Measurements from ENCODE around the gene SRSF10.
A peak's percentile ranks its signal among the peaks of the same experiment; 100 is the strongest.
"Not testable (repeated sequence)": the region's sequence is repeated elsewhere in the genome, so short reads cannot be mapped to it uniquely, and the experiment has no call there.

Gene SRSF10

DNA sequence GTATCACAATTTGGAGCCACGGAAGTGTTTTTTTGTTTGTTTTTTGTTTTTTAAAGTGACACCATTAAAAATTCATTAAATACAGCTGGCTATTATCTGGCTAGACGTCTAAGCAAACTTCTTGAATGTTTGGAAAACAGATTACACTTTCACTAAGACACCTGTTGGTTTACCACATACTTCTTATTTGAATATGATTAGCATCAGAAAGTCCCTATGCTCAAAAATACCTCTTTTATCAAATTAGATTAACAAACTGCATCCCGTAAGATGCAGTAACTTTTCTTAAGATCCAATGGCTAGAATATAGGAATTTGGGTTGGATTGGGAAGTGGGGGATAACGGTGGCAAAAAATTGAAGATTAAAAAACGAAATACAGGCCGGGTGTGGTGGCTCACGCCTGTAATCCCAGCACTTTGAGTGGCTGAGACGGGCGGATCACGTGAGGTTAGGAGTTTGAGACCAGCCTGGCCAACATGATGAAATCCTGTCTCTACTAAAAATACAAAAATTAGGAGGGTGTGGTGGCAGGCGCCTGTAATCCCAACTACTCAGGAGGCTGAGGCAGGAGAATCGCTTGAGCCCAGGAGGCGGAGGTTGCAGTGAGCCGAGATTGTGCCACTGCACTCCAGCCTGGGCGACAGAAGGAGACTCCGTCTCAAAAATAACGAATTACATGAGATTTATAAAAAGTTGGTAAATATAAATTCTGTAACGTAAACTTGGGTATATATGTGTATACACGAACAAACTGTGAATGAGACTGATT lies 21.9 kb downstream of the SRSF10 start:
- not testable (repeated sequence) for DNase-seq

DNA sequence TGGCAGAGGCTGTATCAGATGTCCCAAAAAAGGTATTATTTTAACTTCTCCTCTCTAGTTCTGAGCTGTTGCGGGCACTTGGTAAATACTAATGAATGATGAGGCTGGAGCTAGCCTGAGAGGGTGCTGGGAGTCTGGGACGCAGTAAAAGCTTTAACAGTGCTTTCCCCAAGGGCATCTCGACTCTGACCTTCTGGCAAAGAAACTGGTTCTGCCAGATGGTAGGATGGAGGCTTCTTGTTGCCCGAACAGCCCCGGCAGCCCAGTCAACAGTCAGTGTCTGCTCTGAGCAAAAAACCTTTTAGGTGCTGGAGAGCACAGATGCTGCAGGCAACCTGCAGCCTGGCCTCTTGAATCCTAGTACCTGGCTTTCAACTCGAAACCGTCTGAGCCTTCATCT lies 23.0 kb downstream of the SRSF10 start:
- peak; percentile 92 for DNase-seq

DNA sequence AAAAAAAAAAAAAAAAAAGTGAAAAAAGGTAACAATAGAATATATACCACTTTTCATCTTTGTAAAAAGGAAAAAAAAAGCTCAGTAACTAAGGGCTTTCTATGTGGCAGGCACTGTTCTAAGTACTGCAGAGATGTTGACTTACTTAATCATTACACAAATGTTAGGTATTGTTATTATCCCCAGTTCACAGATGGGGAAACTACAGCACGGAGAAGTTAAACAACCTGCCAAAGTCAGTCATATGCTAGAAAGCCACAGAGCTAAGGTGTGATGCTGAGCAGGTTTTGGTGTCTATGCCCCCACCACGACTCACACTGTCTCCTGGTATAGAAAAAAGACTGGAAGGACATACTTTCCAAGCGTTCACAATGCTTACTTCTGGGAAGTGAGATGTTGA lies 27.1 kb downstream of the SRSF10 start:
- no peak for DNase-seq

DNA sequence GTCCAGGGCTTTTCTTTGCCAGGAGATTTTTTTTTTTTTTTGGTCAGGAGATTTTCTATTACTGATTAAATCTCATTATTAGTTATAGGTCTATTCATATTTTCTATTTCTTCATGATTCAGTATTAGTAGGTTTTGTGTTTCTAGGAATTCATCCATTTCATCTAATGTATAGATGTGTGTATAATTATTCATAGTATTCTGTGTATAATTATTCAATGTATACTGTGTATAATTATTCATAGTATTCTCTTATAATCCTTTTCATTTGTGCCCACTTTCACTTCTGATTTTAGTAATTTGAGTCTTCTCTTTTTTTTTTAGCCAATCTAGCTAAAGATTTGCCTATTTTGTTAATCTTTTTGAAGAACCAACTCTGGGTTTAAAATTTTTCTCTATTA lies 32.8 kb downstream of the SRSF10 start:
- no peak for DNase-seq

DNA sequence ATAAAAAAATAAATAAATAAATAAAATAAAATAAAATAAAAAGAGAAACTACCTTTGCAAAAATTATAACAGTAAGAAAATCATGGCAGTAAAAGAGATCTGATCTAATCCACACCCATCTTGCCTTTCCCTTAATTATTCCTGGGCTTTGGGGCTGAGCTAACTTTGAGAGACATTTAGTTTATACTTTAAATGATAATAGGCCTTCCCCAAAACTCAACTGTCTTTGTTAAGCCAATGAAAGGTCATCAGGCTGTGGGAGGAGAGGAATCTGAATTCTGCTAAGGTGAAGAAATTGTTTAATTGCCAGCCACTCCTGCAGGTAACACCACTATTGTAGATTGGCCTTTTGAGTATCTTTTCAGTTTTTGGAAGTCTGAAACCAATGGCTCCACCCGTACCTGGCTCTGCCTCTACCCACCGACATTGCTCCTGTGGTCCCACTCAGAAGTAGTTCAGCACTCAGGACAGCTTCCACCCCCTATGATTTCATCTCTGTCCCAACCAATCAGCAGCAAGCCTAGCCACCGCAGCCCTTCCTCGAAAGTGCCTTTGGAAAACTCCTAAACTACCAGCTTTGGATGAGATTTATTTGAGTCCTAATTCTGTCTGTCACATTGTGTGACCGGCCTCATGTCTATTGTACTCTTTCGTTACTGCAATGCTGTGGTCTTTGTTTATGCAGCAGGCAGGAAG lies 43.5 kb downstream of the SRSF10 start:
- DNase-seq: no peak

DNA sequence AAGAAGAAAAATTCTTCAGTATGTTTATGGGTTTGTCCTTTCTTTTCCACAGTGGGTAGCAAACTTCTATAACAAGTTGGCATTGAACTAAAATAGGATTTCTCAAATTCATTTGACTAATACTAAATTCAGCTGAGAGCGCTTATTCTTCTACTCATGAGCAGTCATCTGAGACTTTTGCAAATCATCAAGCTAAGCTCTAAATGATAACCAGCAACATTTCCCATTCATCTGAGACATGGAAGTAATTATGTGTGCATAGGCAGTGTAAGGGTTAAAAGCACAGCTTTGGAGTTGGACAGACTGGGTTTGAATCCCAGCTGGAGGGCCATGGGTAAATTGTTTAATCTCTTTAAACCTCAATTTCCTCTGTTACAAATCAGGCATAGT lies 48.6 kb downstream of the SRSF10 start:
- no peak for DNase-seq

DNA sequence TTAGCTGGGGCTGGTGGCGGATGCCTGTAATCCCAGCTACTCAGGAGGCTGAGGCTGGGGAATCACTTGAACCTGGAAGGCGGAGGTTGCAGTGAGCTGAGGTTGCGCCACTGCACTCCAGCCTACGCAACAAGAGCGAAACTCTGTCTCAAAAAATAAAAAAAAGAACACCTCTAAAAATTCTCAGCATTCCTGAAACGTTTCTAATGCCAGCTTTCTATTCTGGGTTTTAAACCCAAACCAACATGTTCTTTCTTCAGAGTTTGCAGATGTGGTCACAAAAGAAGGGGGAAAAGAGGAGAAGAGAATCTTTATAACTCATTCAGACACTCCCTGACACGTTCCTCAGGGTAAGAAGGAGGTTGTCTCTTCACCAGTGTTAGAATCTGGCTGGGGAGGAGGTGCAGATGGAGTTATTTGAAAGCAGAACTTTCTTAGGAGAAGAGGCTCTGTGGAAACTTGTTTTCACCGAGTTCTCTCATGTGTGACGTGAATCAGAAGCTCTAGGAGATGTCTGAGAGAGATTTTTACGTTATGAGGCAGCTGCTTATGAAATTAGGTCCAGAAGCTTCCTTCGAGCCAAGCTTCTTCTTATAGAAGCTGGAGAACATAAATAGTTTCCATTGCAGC lies 49.2 kb downstream of the SRSF10 start:
- DNase-seq: no peak

DNA sequence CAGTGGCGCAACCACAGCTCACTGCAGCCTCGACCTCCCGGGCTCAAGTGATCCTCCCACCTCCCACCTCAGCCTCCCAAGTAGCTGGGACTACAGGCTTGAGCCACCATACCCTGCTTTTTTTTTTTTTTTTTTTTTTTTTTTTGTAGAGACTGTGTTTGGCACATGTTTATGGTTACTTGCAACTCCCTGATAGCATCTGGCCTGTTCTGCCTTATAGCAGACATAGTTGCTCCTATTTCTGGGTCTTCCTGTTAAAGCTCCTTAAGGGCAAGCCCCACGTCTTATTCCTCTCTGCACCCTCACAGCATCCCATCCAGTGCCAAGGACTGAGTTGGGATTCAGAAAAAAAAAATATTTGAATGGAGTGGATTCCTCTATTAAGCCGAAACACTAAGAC lies 49.9 kb downstream of the SRSF10 start:
- DNase-seq: no peak

DNA sequence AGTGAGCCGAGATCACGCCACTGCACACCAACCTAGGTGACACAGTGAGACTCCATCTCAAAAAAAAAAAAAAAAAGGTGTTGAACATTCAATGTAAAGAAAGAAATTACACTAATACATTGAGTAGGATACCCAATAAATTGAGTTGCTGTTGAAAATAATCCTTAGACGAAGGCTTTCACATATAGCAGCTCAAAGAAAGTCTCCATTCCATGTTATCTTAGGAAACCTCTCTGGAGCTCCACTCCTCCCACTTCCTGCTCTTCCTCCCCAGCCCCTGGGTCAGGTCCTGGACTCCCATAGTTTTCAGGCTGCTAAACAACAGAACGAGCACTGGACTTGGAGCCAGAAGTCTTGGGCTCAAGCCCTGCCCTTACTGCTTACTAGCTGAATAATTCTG lies 51.3 kb downstream of the SRSF10 start:
- DNase-seq: no peak

DNA sequence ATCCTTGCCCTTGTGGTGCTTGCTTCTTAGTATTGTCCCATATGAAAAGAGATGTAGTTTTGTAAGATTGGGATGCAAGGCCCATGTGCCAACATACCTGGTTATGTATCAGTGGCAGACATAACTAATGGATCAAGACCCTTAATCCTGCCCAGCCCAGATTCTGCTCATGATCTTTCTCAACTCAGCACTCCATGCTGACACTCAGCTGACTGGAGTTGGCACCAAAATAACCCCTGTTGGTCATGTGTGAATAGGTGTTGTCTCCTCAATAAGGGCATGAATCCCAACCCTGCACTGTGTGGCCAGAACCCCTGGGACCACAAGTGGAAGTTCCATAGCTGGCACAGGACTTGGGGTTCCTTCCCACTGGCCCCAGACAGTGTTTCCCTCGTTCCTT lies 53.0 kb downstream of the SRSF10 start:
- DNase-seq: no peak

DNA sequence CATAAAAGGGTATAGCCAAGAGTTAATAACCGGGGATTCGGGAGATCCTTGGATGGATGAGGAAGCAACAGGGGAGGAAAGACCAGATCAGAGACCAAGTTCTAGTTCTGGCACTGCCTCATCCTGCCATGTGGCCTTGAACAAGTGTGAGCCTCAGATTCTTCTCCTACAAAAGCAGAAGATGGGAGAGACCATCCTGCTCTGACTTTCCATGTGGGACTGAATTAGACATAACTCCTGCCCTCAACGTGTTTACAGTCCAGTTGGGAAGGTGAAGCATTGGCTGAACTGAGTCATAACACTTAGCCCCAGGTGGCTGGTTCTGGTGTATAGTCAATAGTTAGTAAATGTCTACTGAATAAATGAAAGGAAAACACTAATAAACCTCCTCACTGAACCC lies 54.8 kb downstream of the SRSF10 start:
- no peak for DNase-seq

DNA sequence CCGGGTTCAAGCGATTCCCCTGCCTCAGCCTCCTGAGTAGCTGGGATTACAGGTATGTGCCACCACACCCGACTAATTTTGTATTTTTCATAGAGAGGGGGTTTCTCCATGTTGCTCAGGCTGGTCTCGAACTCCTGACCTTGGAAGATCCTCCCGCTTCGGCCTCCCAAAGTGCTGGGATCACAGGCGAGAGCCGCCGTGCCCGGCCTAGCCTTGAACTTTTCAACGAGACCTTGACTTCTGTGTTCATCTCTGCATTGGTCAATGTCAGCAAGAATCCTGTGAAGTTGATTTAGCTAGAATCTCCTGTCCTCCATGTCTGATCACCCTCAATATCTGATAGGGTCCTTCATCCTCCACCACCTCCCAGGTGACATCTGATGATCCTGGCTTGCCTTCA lies 55.5 kb downstream of the SRSF10 start:
- no peak for DNase-seq

DNA sequence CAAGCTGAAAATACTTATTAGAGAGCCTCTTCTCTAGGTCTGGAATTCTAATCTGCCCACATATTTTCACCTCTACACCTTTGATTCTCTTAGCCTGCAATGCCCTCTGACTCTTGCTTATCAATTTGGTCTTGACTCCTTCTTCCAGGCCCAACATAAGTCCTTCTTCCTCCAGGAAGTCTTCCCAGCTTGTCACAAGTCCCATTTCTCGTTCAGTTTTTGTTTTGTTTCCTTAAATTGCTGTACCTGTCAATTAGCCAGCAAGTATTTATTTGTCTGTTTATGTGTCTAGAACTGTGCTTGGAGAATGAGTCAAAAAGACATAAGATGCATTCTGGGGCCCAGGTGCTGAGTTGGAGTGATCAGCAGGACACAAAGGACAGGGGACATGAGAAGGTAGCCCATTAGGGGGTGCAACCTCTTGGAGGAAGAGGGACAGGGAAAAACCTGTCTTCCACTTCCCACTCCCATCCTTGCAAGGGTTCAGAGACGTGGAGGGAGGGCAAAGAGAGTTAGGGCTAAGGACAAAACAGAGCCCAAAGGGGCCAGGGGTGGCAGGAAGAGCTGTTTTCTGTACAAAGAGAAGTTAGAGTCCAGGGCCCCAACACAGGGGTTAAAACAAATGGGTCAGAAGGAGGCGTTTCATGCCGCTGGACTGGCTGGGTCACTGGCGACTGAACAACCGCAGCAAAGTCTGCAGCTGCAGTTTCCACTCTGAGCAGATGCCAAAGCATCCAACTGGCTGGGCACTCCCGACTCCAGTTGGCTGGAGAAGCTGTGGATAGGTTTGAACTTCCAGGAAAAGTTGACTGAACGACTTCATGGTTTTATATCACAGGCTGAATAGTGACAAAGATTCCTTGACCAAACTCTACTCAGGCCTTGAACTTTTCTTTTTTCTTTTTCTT lies 56.3 kb downstream of the SRSF10 start:
- no peak for DNase-seq

DNA sequence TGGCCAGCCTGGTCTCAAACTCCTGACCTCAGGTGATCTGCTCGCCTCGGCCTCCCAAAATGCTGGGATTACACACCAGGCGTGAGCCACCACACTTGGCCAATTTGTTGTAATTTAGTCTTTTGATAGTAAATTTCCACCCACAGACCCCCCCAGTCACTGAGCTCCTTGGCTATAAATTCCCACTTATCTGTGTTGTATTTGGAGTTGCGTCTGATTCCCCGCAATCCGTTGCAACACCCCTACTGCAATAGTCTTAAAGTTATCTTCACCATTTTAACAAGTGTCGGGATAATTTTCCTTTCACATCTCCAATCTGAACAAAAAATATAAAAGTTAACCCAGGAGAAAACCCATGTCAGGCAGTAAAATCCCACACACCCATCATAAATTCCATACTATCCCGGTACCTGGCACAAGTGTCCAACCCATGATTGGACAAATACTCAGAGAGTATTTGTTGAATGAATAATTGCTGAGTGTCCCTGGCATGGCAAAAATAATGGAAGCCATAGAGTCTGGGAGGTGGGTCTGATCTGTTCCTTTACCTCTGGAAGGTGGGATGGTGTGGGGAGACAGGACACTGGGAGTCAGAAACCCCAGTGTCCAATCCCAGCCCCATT lies 57.7 kb downstream of the SRSF10 start:
- no peak for DNase-seq

DNA sequence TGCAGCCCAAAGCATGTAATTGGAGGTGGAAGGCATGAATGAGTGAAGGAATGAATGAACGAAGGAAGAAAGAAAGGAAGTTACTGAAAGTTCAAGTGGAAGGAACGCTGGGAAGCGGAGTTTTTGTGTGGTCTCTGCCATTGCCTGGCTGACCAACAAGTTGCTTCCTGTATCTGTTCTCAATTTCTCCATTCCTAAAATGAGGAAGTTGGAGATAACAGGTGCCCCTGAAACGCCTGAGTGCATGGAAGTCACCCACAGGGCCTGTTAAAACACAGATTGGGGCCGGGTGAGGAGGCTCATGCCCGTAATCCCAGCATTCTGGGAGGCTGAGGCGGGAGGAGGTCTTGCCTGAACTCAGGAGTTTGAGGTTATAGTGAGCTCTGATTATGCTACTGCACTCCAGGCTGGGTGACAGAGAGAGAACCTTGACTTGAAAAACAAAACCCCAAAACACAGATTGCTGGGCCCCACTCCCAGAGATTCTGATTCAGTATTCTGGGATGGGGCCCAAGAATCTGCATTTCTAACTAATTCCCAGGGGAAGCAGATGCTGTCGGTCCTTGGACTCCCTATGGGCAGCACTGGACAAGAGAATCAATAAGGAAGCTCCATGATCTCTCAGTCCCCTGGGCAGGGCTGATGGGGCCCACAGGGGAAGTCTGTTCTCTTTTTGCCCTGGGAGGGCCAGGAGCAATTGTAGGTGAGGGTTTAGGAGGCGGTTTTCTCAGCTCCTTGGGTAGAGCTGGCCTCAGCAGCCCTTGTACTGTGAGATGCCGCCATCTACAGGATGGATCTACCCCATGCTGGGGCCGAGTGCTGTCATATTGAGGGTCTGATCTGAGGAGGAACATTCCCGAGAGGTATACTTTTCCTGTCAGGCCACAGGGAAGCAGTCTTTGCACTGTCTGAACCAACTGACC lies 63.7 kb downstream of the SRSF10 start:
- no peak for DNase-seq

DNA sequence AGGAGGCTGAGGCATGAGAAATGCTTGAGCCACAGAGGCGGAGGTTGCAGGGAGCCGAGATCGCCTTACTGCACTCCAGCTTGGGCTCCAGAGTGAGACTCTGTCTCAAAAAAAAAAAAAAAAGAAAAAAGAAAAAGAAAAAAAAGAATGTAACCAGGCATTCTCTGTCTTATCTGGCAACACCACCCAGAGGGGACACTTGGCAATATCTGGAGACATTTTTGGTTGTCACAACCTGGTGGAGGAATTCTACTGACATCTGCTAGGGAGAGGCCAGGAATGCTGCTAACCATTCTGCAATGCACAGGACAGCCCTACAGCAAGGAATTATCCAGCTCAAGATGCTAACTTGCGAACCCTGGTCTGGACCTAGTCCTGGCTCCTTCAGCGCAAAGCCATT lies 64.7 kb downstream of the SRSF10 start:
- no peak for DNase-seq

DNA sequence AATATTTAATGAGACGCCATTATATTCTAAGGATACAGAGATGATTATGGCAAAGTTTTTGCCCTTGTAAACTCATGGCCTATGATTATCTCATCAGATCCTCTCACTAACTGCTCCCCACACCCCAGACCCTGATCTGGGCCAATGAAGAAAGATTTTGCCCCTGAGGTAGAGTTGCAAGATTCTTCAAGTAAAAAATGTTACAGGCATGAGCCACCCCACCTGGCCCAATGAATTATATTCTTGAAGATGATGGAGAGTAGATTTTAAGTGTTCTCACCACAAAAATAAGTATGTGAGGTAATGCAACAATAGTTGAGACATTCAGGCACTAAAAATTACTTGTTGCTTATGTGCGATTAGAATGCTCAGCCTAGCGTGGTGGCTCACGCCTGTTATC lies 65.2 kb downstream of the SRSF10 start:
- no peak for DNase-seq

Measured in DMS79 (cell line).